HEK293 (cell line): ENCODE data around the gene MLLT1.

Source experiments
- ZNF274 ChIP-seq, 2 experiments: fragments of 200-500 bp in 1 of 2; fragments of 450-650 bp in 1 of 2; sonication (Bioruptor generic) in 1 of 2; formaldehyde crosslinking in 1 of 2; IDR thresholded peaks; 2 replicates each; pipeline versions ENCODE4 v1.5.1 to v1.6.1; 2014 to 2016; ENCODE audit warnings: borderline replicate concordance in 1 of 2, inconsistent platforms in 1 of 2, low read length in 1 of 2, missing biosample characterization in 1 of 2, missing genetic modification characterization in 1 of 2
- ZNF280C ChIP-seq: fragments of 450-650 bp; formaldehyde crosslinking; IDR thresholded peaks from 2 replicates; pipeline ENCODE4 v1.5.1; 2016; ENCODE audit warnings: missing biosample characterization, missing genetic modification characterization
- ZNF37A ChIP-seq: fragments of 450-650 bp; IDR thresholded peaks from 2 replicates; pipeline ENCODE4 v1.5.1; 2018; ENCODE audit warnings: missing biosample characterization, missing genetic modification characterization

GRCh38 chr19:6279931-6280591 is at the start of gene MLLT1:
- TF ChIP-seq ZNF280C (tag by site-specific recombination): 0 out of 2 replicates have a peak, but pooled peaks have one; percentile 83
- TF ChIP-seq ZNF37A (tag by site-specific recombination): no peak
- no peak for TF ChIP-seq ZNF274 (IDR thresholded peaks at IDR 0.05; ENCODE audit: low read length)
- no peak for TF ChIP-seq ZNF274 (tag by site-specific recombination; IDR thresholded peaks at IDR 0.05; ENCODE audit: borderline replicate concordance)
